Measurements from ENCODE around the gene ZBTB8OS. TPM values are rescaled to one million over a fixed set of nuclear protein-coding genes. Genes with fewer than 3 reads are reported as not detected.
"Not testable (repeated sequence)": the region's sequence is repeated elsewhere in the genome, so short reads cannot be mapped to it uniquely, and the experiment has no call there.

Gene ZBTB8OS
- total RNA-seq, 1 donor from 2014 or later: 38.0 TPM

DNA sequence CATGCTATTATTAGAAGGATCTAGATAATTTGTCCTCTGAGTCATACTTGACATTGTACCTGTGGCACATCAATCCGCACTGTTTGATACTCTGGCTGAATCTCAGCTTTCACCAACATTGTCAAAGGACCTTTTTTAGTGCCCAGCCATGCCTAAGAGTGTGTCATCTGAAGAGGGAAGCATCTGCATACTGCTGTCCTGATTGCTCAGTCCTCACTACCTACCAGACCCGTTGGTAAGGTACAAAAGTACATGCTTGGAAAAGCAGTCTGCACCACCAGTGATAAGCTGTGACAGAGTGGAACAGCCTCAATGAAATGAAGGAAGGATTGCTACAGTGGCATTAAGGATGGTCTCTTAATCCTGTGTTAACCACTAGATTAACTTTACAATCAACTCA, 35.1 kb upstream of the ZBTB8OS start:
- Histone ChIP-seq H3K4me3 (ENCODE audit: low read depth, low read length) (no peak overlapping the region), H3K27me3 (ENCODE audit: control insufficient read depth, insufficient read depth, low read length) (no peaks in the 10 kb centered on the region), H3K36me3 (ENCODE audit: control insufficient read depth, insufficient read depth, low read length) (peaks cover 1% of the 10 kb centered on the region)
- TF ChIP-seq CTCF (IDR thresholded peaks at IDR 0.05; ENCODE audit: insufficient read depth, low read length, poor library complexity, severe bottlenecking): no peak
- no peak for DNase-seq (ENCODE audit: low read depth)

DNA sequence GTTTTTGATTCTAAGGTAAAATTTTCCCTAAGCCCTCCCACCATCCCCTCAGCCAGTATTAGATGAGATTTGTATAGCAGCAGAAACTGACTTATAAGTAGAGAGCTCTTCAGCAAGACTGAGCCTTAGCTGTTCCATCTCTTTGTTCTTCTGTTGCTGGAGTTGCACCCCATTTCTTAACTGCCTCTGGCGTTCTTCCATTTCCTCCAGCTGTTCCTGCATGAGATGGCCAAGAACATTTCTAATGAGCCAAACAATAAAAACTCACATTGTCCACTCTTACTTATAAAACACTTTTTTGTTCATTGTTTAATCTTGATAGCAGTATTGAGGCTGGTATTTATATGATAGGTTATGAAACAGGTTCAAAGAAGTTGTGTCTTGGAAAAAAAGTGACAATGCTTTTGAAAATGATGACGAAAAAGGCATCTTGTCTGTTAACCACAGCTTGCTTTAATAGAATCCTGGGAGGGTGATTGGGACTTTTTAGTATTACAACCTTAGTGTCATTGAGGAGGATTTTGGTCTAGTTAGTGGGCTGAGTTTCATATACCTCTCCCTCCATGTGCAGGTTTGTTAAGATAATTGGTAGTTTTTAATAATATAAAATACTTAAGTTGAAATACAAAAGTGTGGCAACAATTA, 33.9 kb upstream of the ZBTB8OS start:
- Histone ChIP-seq H3K4me3 (ENCODE audit: low read depth, low read length) (no peak overlapping the region), H3K27me3 (ENCODE audit: control insufficient read depth, insufficient read depth, low read length) (no peaks in the 10 kb centered on the region), H3K36me3 (ENCODE audit: control insufficient read depth, insufficient read depth, low read length) (peaks cover 1% of the 10 kb centered on the region)
- no peak for DNase-seq (ENCODE audit: low read depth)
- TF ChIP-seq CTCF (IDR thresholded peaks at IDR 0.05; ENCODE audit: insufficient read depth, low read length, poor library complexity, severe bottlenecking): no peak

- Histone ChIP-seq H3K27me3 (ENCODE audit: control insufficient read depth, insufficient read depth, low read length) (no peaks in the 10 kb centered on the region), H3K4me3 (ENCODE audit: low read depth, low read length) (no peak overlapping the region), H3K36me3 (ENCODE audit: control insufficient read depth, insufficient read depth, low read length) (peaks cover 1% of the 10 kb centered on the region)
- DNase-seq (ENCODE audit: low read depth): no peak
- TF ChIP-seq CTCF (IDR thresholded peaks at IDR 0.05; ENCODE audit: insufficient read depth, low read length, poor library complexity, severe bottlenecking): no peak
Measured at GRCh38 chr1:32683397-32683796, 33.0 kb upstream of the ZBTB8OS start.

DNA sequence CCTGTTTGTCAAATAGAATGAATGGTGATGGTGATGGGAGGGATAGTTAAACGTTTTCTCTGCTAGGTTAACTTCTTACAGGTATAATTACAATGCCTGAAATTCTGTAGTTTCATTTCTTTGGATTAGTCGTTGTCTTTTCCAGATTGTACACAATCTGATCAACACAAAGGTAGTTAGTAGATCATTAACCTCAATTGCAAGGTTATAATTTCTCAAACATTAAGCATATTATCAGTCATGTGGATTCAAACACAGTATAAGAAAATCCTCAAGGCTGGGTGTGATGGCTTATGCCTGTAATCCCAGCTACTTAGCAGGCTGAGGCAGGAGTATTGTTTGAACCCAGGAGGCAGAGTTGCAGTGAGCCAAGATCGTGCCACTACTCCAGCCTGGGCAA, 31.6 kb upstream of the ZBTB8OS start:
- no peak for TF ChIP-seq CTCF (IDR thresholded peaks at IDR 0.05; ENCODE audit: insufficient read depth, low read length, poor library complexity, severe bottlenecking)
- Histone ChIP-seq H3K27me3 (ENCODE audit: control insufficient read depth, insufficient read depth, low read length) (no peaks in the 10 kb centered on the region), H3K36me3 (ENCODE audit: control insufficient read depth, insufficient read depth, low read length) (peaks cover 1% of the 10 kb centered on the region), H3K4me3 (ENCODE audit: low read depth, low read length) (no peak overlapping the region)
- DNase-seq (ENCODE audit: low read depth): no peak

DNA sequence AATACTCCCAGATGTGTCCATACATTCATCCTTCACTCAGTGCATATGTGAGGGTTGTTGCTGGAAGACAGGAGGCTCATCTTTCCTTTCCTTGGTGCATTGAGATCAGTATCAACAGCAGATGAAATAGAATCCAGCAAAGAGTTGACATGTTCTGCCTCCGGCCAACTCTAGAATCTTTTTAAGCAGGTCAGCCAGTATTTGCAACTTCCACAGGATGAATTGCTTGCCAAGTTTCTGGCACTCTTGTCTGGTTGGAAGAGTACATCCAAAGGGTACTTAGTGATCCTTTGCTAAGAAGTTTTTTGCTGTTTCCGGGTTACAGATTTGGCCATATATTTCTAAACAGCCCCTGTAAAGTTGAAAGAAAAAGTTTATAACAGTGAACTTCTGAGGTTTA, 31.2 kb upstream of the ZBTB8OS start:
- no peak for DNase-seq (ENCODE audit: low read depth)
- TF ChIP-seq CTCF (IDR thresholded peaks at IDR 0.05; ENCODE audit: insufficient read depth, low read length, poor library complexity, severe bottlenecking): no peak
- Histone ChIP-seq H3K36me3 (ENCODE audit: control insufficient read depth, insufficient read depth, low read length) (peaks cover 1% of the 10 kb centered on the region), H3K4me3 (ENCODE audit: low read depth, low read length) (no peak overlapping the region), H3K27me3 (ENCODE audit: control insufficient read depth, insufficient read depth, low read length) (no peaks in the 10 kb centered on the region)

GRCh38 chr1:32680642-32681041, 30.3 kb upstream of the ZBTB8OS start:
- no peak for DNase-seq (ENCODE audit: low read depth)
- Histone ChIP-seq H3K36me3 (ENCODE audit: control insufficient read depth, insufficient read depth, low read length) (peaks cover 1% of the 10 kb centered on the region), H3K4me3 (ENCODE audit: low read depth, low read length) (no peak overlapping the region), H3K27me3 (ENCODE audit: control insufficient read depth, insufficient read depth, low read length) (no peaks in the 10 kb centered on the region)
- TF ChIP-seq CTCF (IDR thresholded peaks at IDR 0.05; ENCODE audit: insufficient read depth, low read length, poor library complexity, severe bottlenecking): no peak

- DNase-seq (ENCODE audit: low read depth); H3K4me3 ChIP-seq (ENCODE audit: low read depth, low read length); H3K36me3 ChIP-seq (ENCODE audit: control insufficient read depth, insufficient read depth, low read length); H3K27me3 ChIP-seq (ENCODE audit: control insufficient read depth, insufficient read depth, low read length): not testable (repeated sequence)
Measured at GRCh38 chr1:32679993-32680392, 29.6 kb upstream of the ZBTB8OS start.
